NCI-H1105 treated with DMSO at 0.1 percent for 48 hours (cell line): ENCODE data around the gene ABCF1.
"Not testable (repeated sequence)": the region's sequence is repeated elsewhere in the genome, so short reads cannot be mapped to it uniquely, and the experiment has no call there.

Experiments
- DNase-seq: peaks from one replicate; lab custom pipeline; 2025; lab: John Stamatoyannopoulos, UW

Gene ABCF1

DNA sequence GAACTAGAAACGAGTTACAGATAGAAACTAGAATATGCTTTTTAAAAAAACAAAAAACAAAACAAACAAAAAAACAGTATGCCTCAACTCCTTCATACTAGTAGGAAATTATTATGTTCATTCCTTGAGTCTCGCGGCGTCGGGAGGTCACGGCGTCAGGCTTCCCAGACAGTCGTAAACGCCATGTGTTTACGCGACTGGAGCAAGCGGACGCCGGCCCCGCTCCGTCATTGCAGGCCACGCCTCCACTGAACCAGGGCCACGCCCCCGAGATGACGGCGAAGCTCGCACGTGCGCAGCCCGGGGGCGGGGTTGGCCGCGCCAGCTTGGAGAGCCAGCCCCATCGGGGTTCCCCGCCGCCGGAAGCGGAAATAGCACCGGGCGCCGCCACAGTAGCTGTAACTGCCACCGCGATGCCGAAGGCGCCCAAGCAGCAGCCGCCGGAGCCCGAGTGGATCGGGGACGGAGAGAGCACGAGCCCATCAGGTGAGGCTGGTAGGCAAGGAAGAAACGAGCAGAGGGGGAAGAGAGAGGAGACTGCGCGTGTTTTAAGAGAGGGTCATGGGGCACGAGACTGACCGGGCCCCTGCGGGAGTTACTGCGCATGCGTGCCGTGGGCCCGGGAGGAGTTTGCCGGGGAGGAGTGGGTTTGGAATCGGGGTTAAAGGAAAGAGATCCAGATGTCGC lies at the start of gene ABCF1:
Gene ABCF1 (plus strand): TSS at position 368 of the 687 bp plus-strand sequence. CDS start 46 bp downstream, at position 414.
- peak; percentile 94 for DNase-seq

DNA sequence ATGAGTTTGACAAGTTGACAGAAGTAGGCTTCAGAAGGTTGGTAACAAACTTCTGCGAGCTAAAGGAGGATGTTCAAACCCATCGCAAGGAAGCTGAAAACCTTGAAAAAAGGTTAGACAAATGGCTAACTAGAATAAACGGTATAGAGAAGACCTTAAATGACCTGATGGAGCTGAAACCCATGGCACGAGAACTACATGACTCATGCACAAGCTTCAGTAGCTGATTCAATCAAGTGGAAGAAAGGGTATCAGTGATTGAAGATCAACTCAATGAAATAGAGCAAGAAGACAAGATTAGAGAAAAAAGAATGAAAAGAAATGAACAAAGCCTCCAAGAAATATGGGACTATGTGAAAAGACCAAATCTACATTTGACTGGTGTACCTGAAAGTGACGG lies 49.3 kb upstream of the ABCF1 start:
- DNase-seq: not testable (repeated sequence)

DNA sequence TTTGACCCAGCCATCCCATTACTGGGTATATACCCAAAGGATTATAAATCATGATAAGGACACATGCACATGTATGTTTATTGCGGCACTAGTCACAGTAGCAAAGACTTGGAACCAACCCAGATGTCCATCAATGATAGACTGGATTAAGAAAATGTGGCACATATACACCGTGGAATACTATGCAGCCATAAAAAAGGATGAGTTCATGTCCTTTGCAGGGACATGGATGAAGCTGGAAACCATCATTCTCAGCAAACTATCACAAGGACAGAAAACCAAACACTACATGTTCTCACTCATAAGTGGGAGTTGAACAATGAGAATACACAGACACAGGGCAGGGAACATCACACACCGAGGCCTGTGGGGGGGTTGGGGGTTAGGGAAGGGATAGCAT lies 44.8 kb upstream of the ABCF1 start:
- DNase-seq: not testable (repeated sequence)

DNA sequence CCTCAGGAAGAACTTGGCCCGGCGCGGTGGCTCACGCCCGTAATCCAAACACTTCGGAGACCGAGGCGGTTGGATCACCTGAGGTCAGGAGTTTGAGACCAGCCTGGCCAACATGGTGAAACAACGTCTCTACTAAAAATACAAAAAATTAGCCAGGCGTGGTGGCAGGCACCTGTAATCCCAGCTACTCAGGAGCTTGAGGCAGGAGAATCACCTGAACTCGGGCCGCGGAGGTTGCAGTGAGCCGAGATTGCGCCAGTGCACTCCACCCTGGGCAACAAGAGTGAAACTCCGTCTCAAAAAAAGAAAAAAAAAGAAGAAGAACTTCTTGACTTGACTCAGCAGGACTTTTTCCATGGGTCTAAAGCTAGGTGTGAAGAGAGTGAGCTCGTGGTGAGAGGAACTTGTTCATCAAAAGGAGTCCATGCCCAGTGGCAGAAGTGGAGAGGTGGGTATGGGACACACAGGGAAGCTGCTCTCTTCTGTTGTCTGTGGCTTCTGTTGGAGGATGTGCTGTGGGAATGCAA lies 41.8 kb upstream of the ABCF1 start:
- not testable (repeated sequence) for DNase-seq

DNA sequence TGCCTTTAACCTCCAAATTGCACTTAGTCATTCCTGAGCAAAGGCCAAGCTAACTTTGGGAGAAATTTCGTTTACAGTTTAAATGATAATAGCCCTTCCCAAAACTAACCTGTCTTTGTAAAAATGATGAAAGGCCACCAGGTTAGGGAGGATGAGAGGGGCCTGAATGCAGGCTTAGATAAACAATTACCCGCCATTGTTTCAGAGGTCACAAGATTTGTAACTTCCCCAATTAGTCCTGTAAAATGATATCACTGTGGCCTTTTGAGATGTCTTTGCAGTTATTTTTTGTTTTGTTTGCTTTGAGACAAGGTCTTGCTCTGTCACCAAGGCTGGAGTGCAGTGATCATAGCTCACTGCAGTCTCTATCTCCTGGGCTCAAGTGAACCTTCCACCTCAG lies 41.2 kb upstream of the ABCF1 start:
- DNase-seq: no peak

DNA sequence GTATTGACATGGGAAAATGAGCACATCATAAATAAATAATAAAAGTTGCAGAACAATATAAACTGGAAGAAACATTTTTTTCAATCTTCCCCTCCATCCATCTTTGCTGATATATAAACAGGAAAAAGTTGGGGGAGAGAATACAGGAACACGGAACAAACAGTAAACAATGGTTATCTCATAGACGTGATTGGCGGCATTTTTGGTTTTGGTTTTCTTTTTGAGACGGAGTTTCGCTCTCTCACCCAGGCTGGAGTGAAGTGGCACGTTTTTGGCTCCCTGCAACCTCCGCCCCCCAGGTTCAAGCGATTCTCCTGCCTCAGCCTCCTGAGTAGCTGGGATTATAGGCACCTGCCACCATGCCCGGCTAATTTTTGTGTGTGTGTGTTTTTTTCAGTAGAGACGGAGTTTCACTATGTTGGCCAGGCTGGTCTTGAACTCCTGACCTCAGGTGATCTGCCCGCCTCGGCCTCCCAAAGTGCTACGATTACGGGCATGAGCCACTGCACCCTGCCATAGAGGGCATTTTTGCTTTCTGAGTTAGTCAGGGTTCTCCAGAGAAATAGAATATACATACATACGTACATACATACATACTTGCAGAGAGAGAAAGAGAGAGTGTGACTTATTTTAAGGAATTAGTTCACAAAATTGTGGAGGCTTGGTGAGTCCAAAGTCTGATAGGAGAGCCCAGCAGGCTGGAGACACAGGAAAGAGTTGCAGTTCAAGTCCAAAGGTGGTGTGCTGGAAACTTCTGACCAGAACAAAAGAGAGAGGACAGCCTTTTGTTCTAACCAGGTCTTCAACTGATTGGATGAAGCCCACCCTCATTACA lies 37.6 kb upstream of the ABCF1 start:
- DNase-seq: no peak

DNA sequence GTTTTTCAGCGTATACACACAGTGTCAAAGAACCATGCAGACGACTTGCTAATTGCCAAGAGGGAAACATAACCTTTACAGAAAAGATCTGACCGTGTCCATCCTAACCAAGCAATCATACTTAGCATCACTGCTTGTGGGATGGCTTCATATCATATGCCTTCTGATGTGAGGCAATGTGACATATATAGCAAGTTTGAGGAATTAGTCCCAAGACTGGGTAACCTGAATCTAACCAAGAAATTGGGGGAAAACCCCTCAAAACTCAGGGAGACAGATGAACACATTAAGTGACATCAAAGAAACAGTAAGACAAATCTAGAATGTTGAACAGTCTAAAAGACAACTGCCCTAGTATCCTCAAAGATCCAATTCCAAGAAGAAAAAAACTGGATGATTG lies 33.3 kb upstream of the ABCF1 start:
- no peak for DNase-seq

DNA sequence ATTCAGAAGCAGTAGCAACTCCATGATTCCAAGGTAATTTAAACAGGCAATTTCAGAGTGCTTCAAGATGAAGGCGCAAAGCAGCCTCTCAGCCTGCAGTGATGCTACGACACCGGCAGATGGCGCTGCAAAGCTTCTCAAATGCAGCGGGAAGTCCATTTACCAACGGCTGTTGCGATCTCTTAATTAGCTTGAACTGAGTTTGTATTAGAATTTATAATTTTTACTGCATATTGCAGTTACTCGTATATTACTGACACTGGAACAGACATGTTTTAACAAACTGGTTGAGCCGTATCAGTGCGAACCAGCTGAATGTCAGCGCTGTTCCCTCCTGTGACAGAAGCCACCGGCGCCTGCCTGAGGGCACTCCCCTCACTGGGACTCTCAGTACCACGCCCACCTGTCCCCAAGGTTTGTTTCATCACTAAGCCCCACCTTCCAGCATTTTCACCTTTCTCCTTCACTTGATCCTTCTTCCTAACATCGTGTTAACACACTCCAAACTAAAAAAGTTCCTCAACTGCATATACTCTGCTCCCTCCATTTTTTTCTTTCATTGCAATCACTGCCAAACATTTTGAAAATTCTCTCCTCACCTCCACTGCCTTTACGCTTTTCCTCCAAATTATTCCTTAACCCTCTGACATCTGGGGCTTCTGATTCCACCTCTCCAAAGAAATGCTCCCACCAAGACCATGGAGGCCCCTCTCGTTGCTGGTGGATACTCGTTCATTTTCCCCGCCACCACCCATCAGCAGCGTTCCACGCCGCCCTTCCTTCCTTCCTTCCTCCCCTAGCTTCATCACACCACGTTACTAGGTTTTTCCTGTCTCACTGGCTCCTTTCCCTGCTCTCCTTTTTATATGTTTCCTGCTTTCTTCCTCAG lies 29.5 kb upstream of the ABCF1 start:
- DNase-seq: peak; percentile 87

DNA sequence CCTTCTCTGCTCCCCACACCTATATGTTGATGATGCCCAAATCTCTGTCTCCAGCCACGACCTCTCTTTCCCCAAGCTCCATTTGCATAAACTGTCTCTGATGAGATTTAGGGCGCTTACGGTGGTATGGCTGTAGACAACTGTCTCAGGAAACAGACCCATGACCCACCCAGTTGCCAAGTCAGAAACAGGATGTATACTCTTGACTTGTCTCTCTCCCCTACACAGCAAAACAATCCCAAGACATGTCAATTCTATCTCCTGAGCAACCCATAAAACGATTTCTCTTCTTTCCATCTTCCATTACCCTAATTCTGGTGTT lies 28.9 kb upstream of the ABCF1 start:
- DNase-seq: no peak

DNA sequence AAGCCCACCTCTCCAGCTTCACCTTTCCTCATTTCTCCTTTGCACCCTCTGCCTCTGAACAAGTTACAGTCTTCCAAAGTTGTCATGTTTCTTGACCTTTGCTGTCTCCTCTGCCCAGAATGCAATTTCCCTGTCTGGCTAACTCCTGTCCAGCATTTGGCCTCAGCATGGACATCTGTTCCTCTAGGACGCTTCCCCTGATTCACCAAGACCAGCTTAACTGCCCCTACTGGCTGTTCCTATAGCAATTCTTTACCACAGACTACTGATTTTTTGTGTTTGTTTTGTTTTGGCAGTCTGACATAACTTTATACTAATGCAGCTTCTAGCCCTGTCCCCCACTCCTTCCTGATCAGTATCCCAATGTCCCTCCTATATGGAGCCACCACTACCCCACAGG lies 28.3 kb upstream of the ABCF1 start:
- DNase-seq: no peak

DNA sequence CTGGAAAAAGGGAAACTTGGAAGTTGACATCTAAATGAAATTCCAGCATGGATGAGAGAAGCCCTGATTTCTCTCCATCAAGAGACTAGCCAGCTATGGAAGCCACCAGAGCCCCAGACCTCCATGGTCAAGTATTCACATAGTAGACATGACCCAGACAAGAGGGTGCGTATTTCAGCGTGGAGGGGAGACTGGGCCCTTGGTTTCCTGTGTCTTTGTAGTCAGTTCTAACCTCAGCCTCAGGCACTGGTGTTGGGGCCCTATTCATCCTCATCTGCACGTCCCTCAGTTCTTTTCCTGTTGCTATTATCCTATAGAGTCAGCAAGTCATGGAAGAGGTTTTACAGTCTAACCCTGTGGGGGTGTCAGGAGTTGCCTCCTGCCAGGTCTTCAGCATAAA lies 27.4 kb upstream of the ABCF1 start:
- no peak for DNase-seq

DNA sequence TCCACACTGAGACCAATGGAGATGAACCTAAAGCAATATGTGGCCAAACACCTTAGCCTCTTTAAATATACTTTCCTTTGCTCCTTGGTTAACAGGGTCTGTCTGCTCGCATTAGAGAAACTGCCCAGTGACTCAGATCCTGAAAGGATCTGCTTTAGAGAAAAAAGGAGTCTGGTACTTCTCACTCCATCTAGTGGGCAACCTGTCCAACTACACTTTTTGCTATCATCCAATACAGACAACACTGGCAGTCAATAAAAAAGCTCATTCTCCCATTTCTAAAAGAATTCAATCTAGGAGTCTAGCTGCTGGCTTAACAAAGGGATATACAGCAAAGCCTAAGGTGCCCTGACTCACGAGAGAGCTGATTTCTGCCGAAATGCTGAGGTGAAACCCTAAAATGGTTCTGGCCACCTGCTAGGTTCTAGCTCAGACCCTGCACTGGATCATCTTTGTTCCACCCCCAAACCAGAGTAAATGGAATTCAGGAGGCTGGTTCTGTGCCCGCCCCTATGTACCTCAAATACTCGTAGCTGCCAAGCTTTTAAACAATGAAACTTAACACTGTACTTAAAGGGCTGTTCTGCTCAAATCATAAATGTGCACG lies 26.5 kb upstream of the ABCF1 start:
- peak; percentile 63 for DNase-seq

DNA sequence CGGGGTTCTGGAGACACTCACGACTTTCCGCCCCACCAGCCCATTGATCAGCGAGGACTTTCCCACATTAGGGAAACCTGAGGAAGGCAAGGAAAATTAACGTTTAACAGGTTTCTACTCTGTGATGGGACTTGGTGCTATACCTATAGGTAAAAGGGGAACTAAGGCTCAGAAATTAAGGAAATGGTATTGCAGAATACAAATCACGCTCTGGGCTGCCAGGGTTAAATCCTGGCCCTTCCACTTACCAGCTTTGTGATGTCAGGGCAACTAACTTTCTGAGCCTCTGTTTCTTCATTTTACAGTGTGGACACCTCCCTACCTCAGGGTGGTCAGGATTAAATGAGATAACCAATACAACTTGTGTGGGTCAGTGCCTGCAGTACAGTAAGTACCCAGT lies 23.8 kb upstream of the ABCF1 start:
- no peak for DNase-seq

DNA sequence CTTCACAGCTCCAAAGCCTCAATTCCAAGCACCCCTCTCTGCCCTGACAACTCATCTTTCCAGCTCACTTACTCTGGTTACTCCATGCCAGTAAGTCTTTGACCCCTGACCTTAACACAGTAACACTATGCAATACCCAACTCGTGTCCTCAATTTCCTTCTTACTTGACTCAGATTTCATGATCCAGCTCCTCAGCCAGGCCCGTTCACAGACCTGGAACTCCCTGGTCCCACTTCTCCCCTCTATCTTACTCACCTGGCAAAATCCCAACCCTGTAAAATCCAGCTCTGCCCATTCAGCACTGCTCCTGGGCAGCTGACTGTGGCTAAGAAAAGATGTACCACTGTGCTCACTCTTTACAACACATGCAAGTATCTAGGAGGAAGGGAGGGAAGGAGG lies 22.9 kb upstream of the ABCF1 start:
- no peak for DNase-seq

DNA sequence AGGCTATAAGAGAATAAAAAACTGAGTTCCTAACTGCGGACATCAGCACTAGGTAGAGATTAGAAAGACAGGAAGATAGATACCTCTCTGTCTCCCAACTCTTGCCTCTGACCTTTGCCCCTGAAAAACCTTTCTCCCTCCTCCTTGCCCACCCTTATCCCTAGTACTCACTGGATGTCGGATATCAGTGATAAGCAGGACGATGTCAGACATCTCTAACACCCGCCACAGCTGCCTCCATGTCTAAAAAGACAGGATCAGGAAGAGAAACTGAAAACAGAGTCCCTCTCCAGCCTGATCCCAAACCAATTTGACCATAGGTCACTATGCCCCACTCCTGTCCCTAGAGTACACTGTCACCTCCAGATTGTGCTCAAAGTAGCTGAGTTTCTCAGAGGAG lies 16.8 kb upstream of the ABCF1 start:
- no peak for DNase-seq

DNA sequence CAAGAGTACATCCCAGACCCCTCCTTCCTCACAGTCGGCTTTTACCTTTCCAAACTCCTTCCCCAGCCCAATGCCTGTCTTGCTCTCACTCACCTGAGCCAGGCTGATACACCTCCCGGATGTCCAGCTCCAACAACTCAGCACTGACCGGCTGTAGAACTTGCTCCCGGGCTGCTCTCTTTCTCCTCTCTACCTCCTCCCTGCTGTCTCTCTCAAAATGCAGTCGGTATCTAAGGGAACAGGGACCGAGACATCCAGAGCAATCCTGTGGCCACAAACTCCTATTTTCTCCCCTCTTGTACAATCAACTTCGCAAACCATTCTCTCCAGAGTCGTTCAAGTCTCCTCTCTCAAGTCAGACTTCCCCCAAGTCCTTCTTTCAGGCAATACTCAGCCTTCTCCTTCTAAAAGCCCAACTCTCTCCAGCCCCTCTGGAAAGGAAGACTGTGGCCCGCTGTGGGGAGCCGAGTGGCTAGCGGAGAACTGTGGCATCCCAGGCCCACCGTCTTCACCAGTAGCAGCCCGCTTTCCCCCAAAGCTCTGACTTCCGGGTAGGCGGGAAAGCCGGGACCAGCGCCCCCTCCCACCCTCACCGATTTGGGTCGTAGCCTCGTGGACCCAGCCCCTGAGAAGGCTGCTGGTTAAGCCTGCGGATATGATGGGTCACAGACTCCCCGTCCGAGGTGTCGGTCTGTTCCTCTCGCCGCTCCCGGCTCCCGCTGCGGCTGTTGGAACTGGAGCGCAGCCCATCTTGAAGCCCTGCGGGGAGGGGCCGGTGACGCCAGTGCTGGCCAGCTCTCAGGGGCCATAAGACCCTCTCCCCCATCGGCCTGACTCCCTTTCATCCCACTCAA lies 16.1 kb upstream of the ABCF1 start:
- peak; percentile 16 for DNase-seq

DNA sequence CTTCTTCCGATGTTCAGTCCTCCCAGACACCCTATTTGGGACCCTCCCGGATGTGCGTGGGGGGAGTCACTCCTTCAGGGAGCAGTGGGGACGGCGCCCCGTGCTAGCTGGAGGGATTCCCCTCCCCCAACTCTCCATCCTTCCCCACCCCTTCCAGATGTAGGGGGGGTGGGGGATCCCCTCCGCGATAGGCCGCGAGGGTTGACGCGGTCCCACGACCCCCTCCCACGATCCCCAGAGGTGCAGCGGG lies 15.5 kb upstream of the ABCF1 start:
- DNase-seq: no peak

DNA sequence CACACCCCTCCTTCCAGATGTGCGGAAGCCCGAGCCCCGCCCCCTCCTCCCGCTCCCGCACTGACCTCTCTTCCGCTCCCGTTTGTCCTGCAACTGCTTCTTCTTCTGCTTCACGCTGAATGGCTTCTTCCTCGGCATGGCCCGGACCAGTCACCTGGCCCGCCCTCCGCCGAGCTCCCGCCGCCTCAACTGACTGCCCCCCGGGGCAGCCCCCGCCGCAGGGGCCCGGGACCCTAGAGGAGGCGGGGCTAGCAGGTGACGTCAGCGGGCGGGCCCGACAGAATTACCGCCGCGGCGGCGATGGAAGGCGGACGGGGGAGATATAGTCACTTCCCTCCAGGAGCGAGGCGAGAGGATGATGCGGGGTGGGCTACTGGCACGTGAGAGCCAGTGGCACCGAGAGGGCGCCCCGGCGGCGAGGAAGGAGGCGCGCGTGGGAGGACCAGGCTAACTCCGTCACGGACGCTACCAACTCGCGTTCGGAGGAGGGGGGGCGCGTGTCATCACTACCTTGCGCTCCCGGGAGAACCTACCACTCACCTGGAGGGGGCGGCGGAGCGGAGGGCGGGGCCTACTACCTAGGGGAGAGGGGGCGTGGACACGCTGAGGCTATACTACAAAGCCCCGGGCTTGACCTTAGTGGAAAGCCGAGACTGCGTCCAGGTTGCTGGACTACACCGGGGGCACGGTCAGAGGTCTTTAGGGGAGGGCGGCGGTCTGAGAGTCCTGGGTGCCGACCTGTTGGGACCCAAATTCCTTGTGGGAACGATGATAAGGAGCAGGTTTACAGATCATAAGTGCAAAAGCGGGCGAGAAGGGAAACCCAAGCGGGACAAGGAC lies 15.0 kb upstream of the ABCF1 start, which contains the start of gene GNL1:
Gene GNL1 (minus strand): TSS at position 424 of the 840 bp plus-strand sequence. CDS start 286 bp downstream, at position 138.
- peak; percentile 86 for DNase-seq

DNA sequence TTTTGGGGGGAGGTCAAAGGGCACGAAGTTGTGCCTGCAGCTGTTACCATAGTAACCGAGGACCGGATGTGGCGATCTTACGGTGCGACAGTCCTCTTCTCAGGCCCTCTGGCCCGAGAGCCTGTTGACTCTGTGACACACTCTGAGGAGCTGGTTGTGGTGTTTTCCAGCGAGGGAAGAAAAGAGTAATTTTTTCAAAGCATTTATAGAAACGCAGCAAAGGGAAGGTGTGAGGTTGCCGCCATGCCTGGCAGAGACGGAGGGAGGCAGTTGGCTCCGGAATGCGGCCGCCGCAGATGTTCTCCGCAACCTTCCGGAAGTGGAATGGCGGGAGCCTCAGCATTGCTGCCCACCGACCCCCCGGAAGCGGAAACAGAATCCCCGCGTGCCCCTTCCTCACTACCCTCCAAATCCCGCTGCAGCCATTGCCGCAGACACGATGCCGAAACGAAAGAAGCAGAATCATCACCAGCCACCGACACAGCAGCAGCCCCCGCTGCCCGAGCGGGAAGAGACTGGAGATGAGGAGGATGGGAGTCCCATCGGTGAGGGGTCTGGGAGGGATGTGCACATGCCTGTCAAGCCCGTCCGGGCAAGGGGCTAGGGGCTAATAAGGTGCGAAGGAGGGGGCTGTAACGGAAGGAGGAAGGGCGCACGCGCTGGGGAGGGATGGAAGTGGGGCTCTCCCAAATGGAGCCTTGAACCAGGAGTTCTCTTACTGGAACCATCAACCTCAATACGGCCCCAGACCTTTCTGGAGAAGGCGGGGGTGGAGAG lies 14.1 kb upstream of the ABCF1 start, which contains the start of gene PRR3:
Gene PRR3 (plus strand): TSS at position 390 of the 777 bp plus-strand sequence. CDS start 50 bp downstream, at position 440.
- peak; percentile 92 for DNase-seq

DNA sequence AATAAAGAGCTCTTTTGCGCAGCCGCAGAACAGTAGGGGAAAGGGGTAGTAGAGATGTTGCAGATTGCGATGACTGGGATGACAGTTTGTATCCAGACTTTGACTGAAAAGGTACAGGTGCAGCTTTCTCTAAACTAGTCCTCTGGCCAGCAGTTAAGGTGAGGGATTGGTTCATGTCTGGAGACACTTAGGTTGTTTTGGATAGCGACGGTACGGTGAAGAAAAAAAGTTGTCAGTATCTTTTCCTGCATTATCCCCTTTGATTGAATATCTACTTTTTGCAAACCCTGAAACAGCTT lies 13.6 kb upstream of the ABCF1 start:
- no peak for DNase-seq
